GM12891 (cell line): ENCODE data around the gene SPRR1A.
A peak's percentile ranks its signal among the peaks of the same experiment; 100 is the strongest.
"Not testable (repeated sequence)": the region's sequence is repeated elsewhere in the genome, so short reads cannot be mapped to it uniquely, and the experiment has no call there.

Source experiments
- PAX5 ChIP-seq: IDR thresholded peaks from 2 replicates; pipeline ENCODE4 v1.6.1; 2011; ENCODE audit warnings: low read length, moderate library complexity, mild to moderate bottlenecking; ENCODE audit not compliant: insufficient read depth, severe bottlenecking
- POLR2A ChIP-seq: IDR thresholded peaks from 2 replicates; pipeline ENCODE4 v1.6.1; 2011; ENCODE audit warnings: low read depth, low read length, control low read depth
- POLR2AphosphoS5 ChIP-seq: IDR thresholded peaks from 2 replicates; pipeline ENCODE4 v1.6.1; 2011; ENCODE audit warnings: low read depth, low read length, control low read depth
- POU2F2 ChIP-seq: IDR thresholded peaks from 2 replicates; pipeline ENCODE4 v1.6.1; 2011; ENCODE audit warnings: low read depth, mild to moderate bottlenecking, control low read depth, low read length, moderate library complexity
- SPI1 ChIP-seq: IDR thresholded peaks from 2 replicates; pipeline ENCODE4 v1.6.1; 2011; ENCODE audit warnings: low read depth, low read length, control low read depth
- TAF1 ChIP-seq: IDR thresholded peaks from 2 replicates; pipeline ENCODE4 v1.6.1; 2011; ENCODE audit warnings: low read depth, low read length, control low read depth

DNA sequence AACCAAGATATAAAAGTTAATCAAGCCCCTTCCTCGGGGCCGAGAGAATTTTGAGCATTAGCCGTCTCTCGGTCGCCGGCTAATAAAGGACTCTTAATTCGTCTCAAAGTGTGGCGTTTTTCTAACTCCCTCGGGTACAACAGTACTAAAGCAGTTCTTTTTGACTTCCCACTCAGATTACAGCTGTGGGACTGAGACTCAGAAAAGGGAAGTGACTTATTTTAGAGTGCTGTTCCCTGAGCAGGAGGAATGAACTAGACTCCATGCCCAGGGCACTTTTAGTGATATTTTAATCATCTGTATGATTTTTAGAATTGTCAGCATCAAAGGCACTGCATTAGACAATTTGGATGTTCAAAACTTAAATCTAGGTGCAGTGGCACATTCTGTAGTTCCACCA, 38.5 kb downstream of the SPRR1A start:
- TF ChIP-seq TAF1, POLR2A, POLR2AphosphoS5, PAX5, POU2F2: not testable (repeated sequence)
- TF ChIP-seq SPI1 = peak; percentile 64
